Mesothelial cell of epicardium (in vitro differentiated cells): ENCODE results near the gene SPRN. TPM values are rescaled to one million over a fixed set of nuclear protein-coding genes. Genes with fewer than 3 reads are reported as not detected.
"Not testable (repeated sequence)": the region's sequence is repeated elsewhere in the genome, so short reads cannot be mapped to it uniquely, and the experiment has no call there.

Source experiments
- DNase-seq, 2 experiments: peaks; one replicate each; pipeline ENCODE4 v3.0.0; 2021; ENCODE audit warnings: low spot score in 2 of 2; ENCODE audit not compliant: unreplicated experiment in 2 of 2
- H3K27ac Mint-ChIP-seq: 2 replicates; pipeline ENCODE4 v1.8.0; 2021; ENCODE audit warnings: mixed read lengths
- H3K27me3 Mint-ChIP-seq: 2 replicates; pipeline ENCODE4 v1.8.0; 2021; ENCODE audit warnings: low read depth, mixed read lengths
- H3K36me3 Mint-ChIP-seq: 2 replicates; pipeline ENCODE4 v1.8.0; 2021; ENCODE audit warnings: mixed read lengths
- H3K4me1 Mint-ChIP-seq: 2 replicates; pipeline ENCODE4 v1.8.0; 2021; ENCODE audit warnings: mixed read lengths
- H3K4me3 Mint-ChIP-seq: 2 replicates; pipeline ENCODE4 v1.8.0; 2021; ENCODE audit warnings: mild to moderate bottlenecking, moderate library complexity, mixed read lengths
- H3K9me3 Mint-ChIP-seq: 2 replicates; pipeline ENCODE4 v1.8.0; 2021; ENCODE audit warnings: mixed read lengths
- total RNA-seq: library from RNA; stranded (reverse); gene quantifications from 3 replicates; pipeline ENCODE4 v1.2.1, GENCODE V29; 2021
- TF ChIP-seq, protein P1 (sequence below): fragments of 200-600 bp; sonication (generic); IDR thresholded peaks from one replicate; pipeline ENCODE4 v1.5.0; 2021; ENCODE audit warnings: antibody characterized with exemption; ENCODE audit not compliant: unreplicated experiment

The SPRN gene
- total RNA-seq = 0.50 to 0.69 TPM (median 0.55 TPM) in 3 replicates

DNA sequence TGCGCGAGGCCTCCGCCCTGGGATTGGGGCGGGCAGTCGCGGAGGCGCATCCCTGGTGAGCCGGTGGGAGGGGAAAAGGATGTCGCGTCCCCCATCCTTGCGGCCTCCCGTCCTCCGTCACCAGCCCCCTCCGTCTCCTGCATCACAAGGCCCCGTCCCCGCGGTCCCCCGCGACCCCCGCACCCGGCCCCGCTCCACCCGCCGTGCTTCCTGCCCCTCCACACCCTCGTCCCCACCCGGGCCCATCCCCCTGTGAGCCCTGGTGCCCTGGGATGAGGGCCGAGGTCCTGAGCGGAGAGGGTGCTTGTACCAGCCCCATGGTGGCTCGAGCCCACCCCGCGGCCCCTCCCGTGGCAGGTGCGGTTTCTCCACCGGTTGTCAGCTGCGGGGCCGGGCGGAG, at the start of gene SPRN:
Gene SPRN (minus strand): TSS at position 25 of the 400 bp plus-strand sequence. CDS start 944 bp downstream, outside the sequence.
- not testable (repeated sequence) for H3K27ac Mint-ChIP-seq

GRCh38 chr10:133474027-133474426, 49.6 kb upstream of the SPRN start:
- peaks cover 54% of the 10 kb centered on the region for H3K9me3 Mint-ChIP-seq
- DNase-seq = no peak
- H3K27ac Mint-ChIP-seq = no peak overlapping the region
- peaks cover 6% of the 10 kb centered on the region for H3K36me3 Mint-ChIP-seq
- no peaks in the 10 kb centered on the region for H3K27me3 Mint-ChIP-seq
- no peak overlapping the region for H3K4me3 Mint-ChIP-seq
- TF ChIP-seq, protein P1, sequence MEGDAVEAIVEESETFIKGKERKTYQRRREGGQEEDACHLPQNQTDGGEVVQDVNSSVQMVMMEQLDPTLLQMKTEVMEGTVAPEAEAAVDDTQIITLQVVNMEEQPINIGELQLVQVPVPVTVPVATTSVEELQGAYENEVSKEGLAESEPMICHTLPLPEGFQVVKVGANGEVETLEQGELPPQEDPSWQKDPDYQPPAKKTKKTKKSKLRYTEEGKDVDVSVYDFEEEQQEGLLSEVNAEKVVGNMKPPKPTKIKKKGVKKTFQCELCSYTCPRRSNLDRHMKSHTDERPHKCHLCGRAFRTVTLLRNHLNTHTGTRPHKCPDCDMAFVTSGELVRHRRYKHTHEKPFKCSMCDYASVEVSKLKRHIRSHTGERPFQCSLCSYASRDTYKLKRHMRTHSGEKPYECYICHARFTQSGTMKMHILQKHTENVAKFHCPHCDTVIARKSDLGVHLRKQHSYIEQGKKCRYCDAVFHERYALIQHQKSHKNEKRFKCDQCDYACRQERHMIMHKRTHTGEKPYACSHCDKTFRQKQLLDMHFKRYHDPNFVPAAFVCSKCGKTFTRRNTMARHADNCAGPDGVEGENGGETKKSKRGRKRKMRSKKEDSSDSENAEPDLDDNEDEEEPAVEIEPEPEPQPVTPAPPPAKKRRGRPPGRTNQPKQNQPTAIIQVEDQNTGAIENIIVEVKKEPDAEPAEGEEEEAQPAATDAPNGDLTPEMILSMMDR = no peak
- H3K4me1 Mint-ChIP-seq = no peaks in the 10 kb centered on the region

More for the DNA sequence above, at the start of gene SPRN:
- not testable (repeated sequence) for DNase-seq, H3K36me3 Mint-ChIP-seq, H3K4me1 Mint-ChIP-seq
- Mint-ChIP-seq H3K4me3 (peak within 1 kb of the TSS; percentile 52), H3K9me3 (peaks cover 11% of the 10 kb centered on the region), H3K27me3 (peaks cover 23% of the 10 kb centered on the region)

GRCh38 chr10:133473270-133473669, 48.8 kb upstream of the SPRN start:
- TF ChIP-seq, protein P1 = no peak
- Mint-ChIP-seq H3K36me3 (peaks cover 8% of the 10 kb centered on the region), H3K27me3 (no peaks in the 10 kb centered on the region), H3K4me3 (no peak overlapping the region), H3K4me1 (no peaks in the 10 kb centered on the region), H3K27ac (no peak overlapping the region), H3K9me3 (peaks cover 58% of the 10 kb centered on the region)
- no peak for DNase-seq

DNA sequence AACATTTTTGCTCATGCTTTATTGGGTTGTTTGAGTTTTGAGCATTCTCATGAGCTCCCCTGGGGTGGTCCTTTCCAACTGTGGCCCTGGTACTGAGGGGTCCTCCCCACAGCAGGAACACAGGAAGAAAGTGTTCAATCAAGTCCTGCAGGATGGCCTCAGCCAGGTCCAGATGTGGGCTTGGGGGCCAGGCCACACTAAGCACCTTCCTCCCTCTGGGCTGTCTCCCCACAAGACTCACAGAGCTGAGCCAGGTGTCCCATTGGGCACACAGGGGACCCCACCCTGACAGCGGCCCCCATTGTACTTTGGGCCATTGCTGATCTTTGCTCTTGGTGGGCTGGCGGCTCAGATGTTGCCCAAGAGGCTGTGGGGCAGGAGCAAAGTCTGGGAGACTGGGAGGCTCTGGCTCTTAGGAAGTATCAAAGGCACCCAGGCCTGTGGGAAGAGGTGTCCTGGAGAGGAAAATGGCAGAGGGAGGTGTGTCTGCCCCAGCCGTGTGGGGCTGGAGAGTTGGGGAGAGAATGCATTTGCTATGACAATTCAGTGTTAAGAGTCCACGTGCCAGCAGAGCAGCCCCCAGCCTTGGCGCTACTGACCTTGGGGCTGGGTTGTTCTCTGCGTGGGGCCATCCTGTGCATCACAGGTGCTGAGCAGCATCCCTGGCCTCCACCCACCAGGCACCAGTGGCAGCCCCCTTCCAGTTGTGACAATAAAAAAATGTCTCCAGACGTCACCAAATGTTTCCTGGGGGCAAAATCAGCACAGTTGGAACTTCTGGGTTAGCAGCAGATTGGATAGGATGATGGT, 47.1 kb upstream of the SPRN start:
- no peak for DNase-seq
- no peaks in the 10 kb centered on the region for H3K4me1 Mint-ChIP-seq
- TF ChIP-seq, protein P1 = no peak
- H3K27ac Mint-ChIP-seq = no peak overlapping the region
- peaks cover 70% of the 10 kb centered on the region for H3K9me3 Mint-ChIP-seq
- no peaks in the 10 kb centered on the region for H3K27me3 Mint-ChIP-seq
- peaks cover 19% of the 10 kb centered on the region for H3K36me3 Mint-ChIP-seq
- H3K4me3 Mint-ChIP-seq = no peak overlapping the region

DNA sequence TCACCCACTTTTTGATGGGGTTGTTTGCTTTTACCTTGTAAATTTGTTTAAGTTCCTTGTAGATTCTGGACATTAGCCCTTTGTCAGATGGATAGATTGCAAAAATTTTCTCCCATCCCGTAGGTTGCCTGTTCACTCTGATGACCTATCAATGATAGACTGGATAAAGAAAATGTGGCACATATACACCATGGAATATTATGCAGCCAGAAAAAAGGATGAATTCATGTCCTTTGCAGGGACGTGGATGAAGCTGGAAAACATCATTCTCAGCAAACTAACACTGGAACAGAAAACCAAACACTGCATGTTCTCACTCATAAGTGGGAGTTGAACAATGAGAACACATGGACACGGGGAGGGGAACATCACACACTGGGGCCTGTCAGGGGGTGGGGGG, 44.8 kb upstream of the SPRN start:
- Mint-ChIP-seq H3K36me3 (peaks cover 22% of the 10 kb centered on the region), H3K9me3 (peaks cover 64% of the 10 kb centered on the region)
- DNase-seq, H3K27ac Mint-ChIP-seq, H3K4me1 Mint-ChIP-seq, H3K4me3 Mint-ChIP-seq, H3K27me3 Mint-ChIP-seq: not testable (repeated sequence)

DNA sequence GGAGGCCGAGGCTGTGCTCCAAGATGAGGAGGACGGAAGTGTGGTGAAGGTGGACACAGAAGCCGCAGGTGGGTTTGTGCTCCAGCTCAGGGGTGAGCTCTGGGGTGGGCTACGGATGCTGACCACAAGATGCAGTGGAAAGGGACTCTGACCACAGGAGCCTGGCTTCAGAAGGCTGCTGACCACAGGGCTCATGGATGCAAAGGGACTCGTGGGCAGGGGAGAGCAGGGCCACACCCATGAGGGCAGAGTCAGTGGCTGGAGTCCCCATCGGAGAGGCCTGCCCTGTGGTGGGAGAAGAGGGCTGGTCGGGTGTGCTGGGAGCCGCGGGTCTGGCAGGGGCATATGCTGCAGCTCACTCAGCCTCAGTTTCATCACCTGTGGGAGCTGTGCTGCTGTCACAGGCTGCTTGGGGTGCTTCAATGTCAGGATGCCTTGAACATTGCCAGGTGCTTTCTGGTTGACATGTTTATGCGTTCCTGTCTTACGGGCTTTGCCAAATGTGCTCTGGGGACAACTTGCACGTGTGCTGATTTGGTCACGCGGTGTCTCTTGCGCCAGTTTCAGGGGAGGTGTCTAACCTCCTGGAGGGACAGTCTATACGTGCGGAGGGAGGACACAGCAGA, 43.0 kb upstream of the SPRN start:
- TF ChIP-seq, protein P1 = no peak
- Mint-ChIP-seq H3K4me3 (no peak overlapping the region), H3K36me3 (peaks cover 25% of the 10 kb centered on the region), H3K9me3 (peaks cover 70% of the 10 kb centered on the region), H3K27me3 (no peaks in the 10 kb centered on the region), H3K4me1 (no peaks in the 10 kb centered on the region), H3K27ac (no peak overlapping the region)
- no peak for DNase-seq
